ENCODE results near the gene IGFALS. TPM values are rescaled to one million over a fixed set of nuclear protein-coding genes. Genes with fewer than 3 reads are reported as not detected.
"Not testable (repeated sequence)": the region's sequence is repeated elsewhere in the genome, so short reads cannot be mapped to it uniquely, and the experiment has no call there.

IGFALS gene
- total RNA-seq, 4 donors from 2014 or later = 0.19 to 0.50 TPM; not detected in 2

DNA sequence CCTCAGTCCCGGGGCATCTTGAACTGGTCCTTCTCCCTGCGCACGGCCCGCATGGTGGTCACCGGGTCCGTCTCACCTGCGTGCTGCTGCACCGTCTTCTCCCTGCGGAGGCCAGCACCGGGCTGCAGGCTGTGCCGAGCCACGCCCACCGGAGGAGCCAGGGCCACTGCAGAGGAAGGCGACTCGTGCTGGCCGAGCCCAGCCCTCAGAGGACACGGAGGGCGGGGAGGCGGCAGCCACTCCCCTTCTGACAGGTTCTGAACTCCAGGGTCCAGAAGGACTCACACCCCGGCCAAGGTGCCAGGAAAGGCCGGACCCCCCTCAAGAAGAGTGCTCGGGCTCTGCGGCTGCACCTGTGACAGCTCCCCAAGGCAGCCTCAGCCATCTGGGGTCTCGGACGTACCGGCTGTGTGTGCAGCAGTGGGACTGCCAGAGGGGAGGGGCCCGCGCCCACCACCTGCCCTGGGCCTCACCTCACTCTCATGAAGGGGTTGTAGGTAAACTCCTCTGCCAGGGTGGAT lies 15.8 kb upstream of the IGFALS start:
- ATAC-seq (ENCODE audit: low FRiP score) = no peak

DNA sequence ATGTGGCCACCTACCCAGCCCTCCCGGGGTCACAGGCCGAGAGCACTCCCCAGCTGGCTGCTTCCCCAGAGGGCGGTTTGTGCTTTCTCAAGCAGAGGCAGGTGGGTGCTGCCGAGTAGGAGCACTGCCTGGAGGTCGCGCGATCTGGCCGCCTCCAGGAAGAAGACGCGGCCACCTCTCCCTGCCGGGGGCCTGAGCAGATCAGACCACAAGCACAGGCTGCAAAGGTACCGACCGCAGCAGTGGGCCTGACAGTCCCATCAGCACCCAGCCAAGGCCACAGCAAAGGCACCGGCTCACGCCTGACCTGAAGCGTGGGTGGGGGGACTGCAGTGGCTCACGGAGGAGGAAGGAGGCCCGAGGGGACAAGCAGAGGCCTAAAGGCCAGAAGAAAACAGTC lies 15.2 kb upstream of the IGFALS start:
- DNase-seq (ENCODE audit: low spot score) (no peak), ATAC-seq (ENCODE audit: low FRiP score) (no peak)
- TF ChIP-seq, protein P1, sequence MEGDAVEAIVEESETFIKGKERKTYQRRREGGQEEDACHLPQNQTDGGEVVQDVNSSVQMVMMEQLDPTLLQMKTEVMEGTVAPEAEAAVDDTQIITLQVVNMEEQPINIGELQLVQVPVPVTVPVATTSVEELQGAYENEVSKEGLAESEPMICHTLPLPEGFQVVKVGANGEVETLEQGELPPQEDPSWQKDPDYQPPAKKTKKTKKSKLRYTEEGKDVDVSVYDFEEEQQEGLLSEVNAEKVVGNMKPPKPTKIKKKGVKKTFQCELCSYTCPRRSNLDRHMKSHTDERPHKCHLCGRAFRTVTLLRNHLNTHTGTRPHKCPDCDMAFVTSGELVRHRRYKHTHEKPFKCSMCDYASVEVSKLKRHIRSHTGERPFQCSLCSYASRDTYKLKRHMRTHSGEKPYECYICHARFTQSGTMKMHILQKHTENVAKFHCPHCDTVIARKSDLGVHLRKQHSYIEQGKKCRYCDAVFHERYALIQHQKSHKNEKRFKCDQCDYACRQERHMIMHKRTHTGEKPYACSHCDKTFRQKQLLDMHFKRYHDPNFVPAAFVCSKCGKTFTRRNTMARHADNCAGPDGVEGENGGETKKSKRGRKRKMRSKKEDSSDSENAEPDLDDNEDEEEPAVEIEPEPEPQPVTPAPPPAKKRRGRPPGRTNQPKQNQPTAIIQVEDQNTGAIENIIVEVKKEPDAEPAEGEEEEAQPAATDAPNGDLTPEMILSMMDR (IDR thresholded peaks at IDR 0.05) = no peak

More for the DNA sequence above, 15.8 kb upstream of the IGFALS start:
- DNase-seq (ENCODE audit: low spot score) = no peak
- TF ChIP-seq, protein P1 (IDR thresholded peaks at IDR 0.05) = no peak

DNA sequence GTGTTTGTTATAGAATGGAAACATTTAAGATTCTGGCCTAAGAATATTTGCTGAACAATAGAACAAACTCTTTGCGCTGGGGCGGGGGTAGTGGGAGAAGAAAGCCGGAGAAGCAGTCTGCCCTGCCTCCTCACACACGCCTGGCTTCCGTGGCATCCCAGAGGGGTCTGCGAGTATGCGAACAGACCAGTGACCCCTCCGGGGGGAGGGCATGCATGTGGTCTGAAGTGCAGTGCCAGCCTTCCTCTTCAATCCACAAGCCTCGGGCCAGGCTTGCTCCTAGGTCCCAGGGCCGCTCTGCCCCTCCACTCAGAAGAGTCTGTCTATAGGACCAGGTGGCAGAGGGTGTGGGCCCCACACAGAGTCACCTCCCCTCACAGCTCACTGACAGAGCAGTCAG lies 14.1 kb upstream of the IGFALS start:
- ATAC-seq (ENCODE audit: low FRiP score) (no peak), DNase-seq (ENCODE audit: low spot score) (no peak)
- TF ChIP-seq, protein P1 (IDR thresholded peaks at IDR 0.05) = no peak

DNA sequence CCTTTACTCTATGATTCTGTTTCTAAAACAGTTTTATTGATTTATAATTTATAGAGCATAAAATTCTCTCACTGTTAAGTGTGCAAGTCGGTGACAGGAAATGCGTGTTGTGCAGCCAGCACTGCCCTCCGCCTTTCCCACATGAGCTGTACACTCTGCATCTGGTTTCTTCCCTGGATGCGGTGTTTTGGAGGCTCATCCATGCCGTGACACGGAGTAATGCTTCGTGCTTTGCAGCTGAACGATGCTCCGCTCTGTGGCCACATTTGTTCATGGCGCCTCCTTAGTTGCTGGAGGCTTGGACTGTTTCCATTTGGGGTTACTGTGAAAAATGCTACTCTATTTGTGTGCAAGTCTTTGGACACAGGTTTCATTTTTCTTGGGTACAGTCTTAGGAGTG lies 7.2 kb upstream of the IGFALS start:
- TF ChIP-seq, protein P1 (IDR thresholded peaks at IDR 0.05) = no peak
- DNase-seq (ENCODE audit: low spot score) = no peak
- no peak for ATAC-seq (ENCODE audit: low FRiP score)

DNA sequence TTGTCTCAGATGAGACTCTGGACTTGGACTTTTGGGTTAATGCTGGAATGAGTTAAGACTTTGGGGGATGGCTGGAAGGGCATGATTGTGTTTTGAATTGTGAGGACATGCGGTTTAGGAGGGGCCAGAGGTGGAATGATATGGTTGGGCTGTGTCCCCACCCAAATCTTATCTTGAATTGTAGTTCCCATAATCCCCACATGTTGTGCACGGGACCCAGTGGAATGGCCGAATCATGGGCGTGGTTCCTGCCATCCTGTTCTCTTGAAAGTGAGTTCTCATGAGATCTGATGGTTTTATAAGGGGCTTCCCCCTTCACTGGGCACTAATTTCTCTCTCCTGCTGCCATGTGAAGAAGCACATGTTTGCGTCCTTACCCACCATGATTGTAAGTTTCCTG lies 5.8 kb upstream of the IGFALS start:
- ATAC-seq (ENCODE audit: low FRiP score); DNase-seq (ENCODE audit: low spot score): not testable (repeated sequence)

DNA sequence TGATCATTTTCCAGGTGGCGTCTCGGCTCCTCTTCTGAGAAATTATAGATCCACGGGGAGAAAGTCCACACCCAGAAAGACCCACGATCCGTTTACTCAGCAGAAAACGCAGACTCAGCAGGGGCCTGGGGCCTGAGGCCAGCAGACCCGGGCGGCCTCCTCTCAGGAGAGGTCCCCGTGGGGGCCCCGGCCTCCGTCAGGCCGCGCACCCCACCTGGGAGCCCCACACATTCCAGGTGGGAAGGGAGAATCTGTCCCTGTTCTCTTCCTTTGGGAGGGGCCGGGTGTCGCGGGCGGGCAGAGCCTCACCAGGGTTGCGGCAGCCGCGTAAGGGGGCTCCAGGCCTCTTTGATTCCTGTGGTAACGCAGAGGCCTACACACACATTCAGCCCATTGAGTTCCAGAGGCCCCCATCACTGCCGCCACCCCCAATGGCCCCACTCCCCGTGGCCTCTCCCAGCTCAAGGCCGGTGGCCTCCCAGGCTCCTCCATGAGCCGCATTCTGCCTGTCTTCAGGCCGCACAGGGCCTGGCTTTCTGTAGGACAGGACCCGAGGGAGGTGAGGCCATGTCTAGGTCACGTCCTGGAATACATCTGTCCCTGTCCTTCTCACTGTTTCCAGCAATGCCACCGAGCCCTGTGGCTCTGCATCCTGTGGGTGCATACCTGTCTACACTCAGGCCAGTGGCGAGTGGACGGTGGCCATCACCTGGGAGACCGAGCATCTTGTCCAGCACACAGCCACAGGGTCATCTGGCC lies 1.6 kb upstream of the IGFALS start:
- TF ChIP-seq, protein P1 (IDR thresholded peaks at IDR 0.05) = no peak
- no peak for ATAC-seq (ENCODE audit: low FRiP score)
- DNase-seq (ENCODE audit: low spot score) = no peak

DNA sequence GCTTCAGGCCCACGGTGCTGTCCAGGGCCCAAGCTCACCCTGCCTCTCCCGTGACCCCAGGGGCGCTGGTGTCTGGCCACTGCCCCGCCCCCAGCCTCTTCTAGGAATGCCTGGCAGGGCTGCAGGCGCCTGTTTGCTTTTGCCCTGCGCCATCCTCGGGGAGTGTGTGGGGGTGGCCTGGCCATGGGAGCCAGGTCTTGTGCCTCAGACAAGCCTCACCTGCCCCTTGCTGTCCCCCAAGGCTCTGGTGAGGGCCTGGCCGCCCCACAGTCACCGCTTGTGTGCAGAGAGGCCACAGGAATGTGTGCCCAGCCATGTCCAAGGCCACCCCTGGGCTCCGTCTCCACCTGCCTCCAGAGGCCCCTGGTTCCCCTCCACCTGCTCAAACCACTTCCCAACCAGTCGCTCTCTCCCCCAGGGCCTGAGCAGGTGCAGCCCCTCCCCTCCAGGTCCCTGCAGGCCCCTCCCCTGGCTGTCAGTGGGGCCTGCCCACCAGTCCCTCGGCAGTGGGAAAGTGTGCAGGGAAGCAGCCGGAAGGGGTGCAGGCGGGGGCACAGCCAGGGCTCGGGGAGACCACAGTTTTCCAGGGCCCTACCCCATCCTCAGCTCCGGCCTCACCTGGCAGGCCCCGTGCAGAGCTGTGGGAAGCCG lies 841 bp upstream of the IGFALS start:
- TF ChIP-seq, protein P1 (IDR thresholded peaks at IDR 0.05) = no peak
- no peak for ATAC-seq (ENCODE audit: low FRiP score)
- DNase-seq (ENCODE audit: low spot score) = no peak

Measured in omental fat pad (tissue), 4 donors.